HEK293T (cell line): ENCODE data around the gene ITIH1.

ENCODE experiments used
- ARNT ChIP-seq: fragments of 450-650 bp; IDR thresholded peaks from 2 replicates; pipeline ENCODE4 v1.6.1; 2017; ENCODE audit warnings: mild to moderate bottlenecking
- BHLHE40 ChIP-seq: fragments of 450-650 bp; IDR thresholded peaks from 2 replicates; pipeline ENCODE4 v1.6.1; 2016; ENCODE audit warnings: mild to moderate bottlenecking, moderate library complexity, borderline replicate concordance
- CTBP1 ChIP-seq: fragments of 450-650 bp; IDR thresholded peaks from 2 replicates; pipeline ENCODE4 v1.6.1; 2016; ENCODE audit warnings: borderline replicate concordance
- ELF4 ChIP-seq: fragments of 450-650 bp; IDR thresholded peaks from 2 replicates; pipeline ENCODE4 v1.6.1; 2017; ENCODE audit warnings: antibody characterized with exemption
- FOXA1 ChIP-seq: fragments of 450-650 bp; IDR thresholded peaks from 2 replicates; pipeline ENCODE4 v1.6.1; 2016; ENCODE audit warnings: mild to moderate bottlenecking
- FOXK2 ChIP-seq: fragments of 450-650 bp; IDR thresholded peaks from 2 replicates; pipeline ENCODE4 v1.6.1; 2016; ENCODE audit warnings: mild to moderate bottlenecking
- FOXM1 ChIP-seq: fragments of 450-650 bp; IDR thresholded peaks from 2 replicates; pipeline ENCODE4 v1.6.1; 2017; ENCODE audit warnings: mild to moderate bottlenecking, borderline replicate concordance
- HDGF ChIP-seq: fragments of 450-650 bp; IDR thresholded peaks from 2 replicates; pipeline ENCODE4 v1.6.1; 2017; ENCODE audit warnings: antibody characterized with exemption, borderline replicate concordance
- L3MBTL2 ChIP-seq: fragments of 450-650 bp; conservative IDR thresholded peaks from 2 replicates; pipeline ENCODE4 v1.6.1; 2016; ENCODE audit warnings: mild to moderate bottlenecking
- SP1 ChIP-seq: fragments of 450-650 bp; IDR thresholded peaks from 2 replicates; pipeline ENCODE4 v1.6.1; 2017
- SUZ12 ChIP-seq: fragments of 450-650 bp; IDR thresholded peaks from 2 replicates; pipeline ENCODE4 v1.6.1; 2016; ENCODE audit warnings: mild to moderate bottlenecking
- TARDBP ChIP-seq: fragments of 450-650 bp; IDR thresholded peaks from 2 replicates; pipeline ENCODE4 v1.6.1; 2016
- ZNF384 ChIP-seq: fragments of 450-650 bp; IDR thresholded peaks from 2 replicates; pipeline ENCODE4 v1.6.1; 2016
- TF ChIP-seq, protein P1 (sequence below): fragments of 450-650 bp; IDR thresholded peaks from 2 replicates; pipeline ENCODE4 v1.6.1; 2016

DNA sequence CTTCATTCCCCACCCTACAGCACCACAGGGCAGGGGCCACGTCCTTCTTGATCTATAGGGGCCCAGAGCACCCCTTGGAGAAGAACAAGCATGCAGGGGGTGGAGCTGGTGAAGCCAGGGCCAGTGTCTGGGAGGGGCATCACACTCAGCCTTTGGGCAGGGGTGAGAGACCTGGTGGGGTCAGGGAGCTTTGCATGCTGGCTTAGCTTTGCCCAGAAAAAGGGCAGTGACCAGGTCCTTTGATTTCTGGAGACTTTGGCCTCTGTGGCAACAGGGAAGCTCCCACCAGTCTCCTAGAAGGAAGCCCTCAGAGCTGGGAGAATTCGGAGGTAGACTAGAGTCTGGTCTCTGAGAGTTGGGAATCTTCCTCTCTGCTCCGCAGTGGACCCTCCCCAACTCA, 52.1 kb downstream of the ITIH1 start:
- TF ChIP-seq BHLHE40 (no peak), SP1 (no peak), FOXA1 (no peak), FOXK2 (no peak), SUZ12 (no peak), HDGF (no peak), ZNF384 (no peak), L3MBTL2 (no peak), FOXM1 (no peak), ARNT (no peak), ELF4 (no peak), CTBP1 (no peak), TARDBP (no peak)
- TF ChIP-seq, protein P1, sequence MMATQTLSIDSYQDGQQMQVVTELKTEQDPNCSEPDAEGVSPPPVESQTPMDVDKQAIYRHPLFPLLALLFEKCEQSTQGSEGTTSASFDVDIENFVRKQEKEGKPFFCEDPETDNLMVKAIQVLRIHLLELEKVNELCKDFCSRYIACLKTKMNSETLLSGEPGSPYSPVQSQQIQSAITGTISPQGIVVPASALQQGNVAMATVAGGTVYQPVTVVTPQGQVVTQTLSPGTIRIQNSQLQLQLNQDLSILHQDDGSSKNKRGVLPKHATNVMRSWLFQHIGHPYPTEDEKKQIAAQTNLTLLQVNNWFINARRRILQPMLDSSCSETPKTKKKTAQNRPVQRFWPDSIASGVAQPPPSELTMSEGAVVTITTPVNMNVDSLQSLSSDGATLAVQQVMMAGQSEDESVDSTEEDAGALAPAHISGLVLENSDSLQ = no peak
